PC-3 (cell line): ENCODE measurements around the gene PPCS. TPM values are rescaled to one million over a fixed set of nuclear protein-coding genes. Genes with fewer than 3 reads are reported as not detected.

Experiments
- ATAC-seq: fragments of 200-7000 bp; cut with Tn5 transposase; 2 replicates; pipeline ENCODE4 v1.9.1; 2020; ENCODE audit warnings: mild to moderate bottlenecking, moderate library complexity
- BruUV-seq: library from RNA; stranded (reverse); fragments of 400-500 nt; replicated peaks from 2 replicates; lab custom pipeline; 2021; lab: Mats Ljungman, UMichigan
- CTCF ChIA-PET: fragments of 300-600 bp; sonication (Branson Sonifier 250); formaldehyde crosslinking; loops from one replicate; lab custom pipeline; 2022; ENCODE audit warnings: antibody characterized with exemption; lab: Charles Lee
- POLR2A ChIA-PET: fragments of 300-600 bp; sonication (Branson Sonifier 250); formaldehyde crosslinking; loops from one replicate; lab custom pipeline; 2022; ENCODE audit warnings: antibody characterized with exemption; ENCODE audit not compliant: unreplicated experiment; lab: Charles Lee
- DNase-seq: peaks from one replicate; pipeline ENCODE4 v3.0.0-alpha.2; 2015
- H2AFZ ChIP-seq: fragments of 300-600 bp; sonication (generic); 2 replicates; pipeline ENCODE4 v1.6.0; 2016; ENCODE audit warnings: antibody characterized with exemption, low read length
- H3F3A ChIP-seq: fragments of 300-600 bp; sonication (generic); one replicate; pipeline ENCODE4 v1.6.0; 2017; ENCODE audit warnings: antibody characterized with exemption, low read length, control low read depth, mild to moderate bottlenecking; ENCODE audit not compliant: unreplicated experiment
- H3K27ac ChIP-seq: fragments of 300-600 bp; sonication (generic); 2 replicates; pipeline ENCODE4 v1.5.1; 2016; ENCODE audit warnings: mild to moderate bottlenecking, low read length
- H3K27me3 ChIP-seq: fragments of 300-600 bp; sonication (generic); 2 replicates; pipeline ENCODE4 v1.6.1; 2016; ENCODE audit warnings: low read length, mixed read lengths
- H3K36me3 ChIP-seq: fragments of 300-600 bp; sonication (generic); 2 replicates; pipeline ENCODE4 v1.6.1; 2016; ENCODE audit warnings: low read depth, mixed run types, low read length, mixed read lengths
- H3K4me1 ChIP-seq: fragments of 300-600 bp; sonication (generic); 2 replicates; pipeline ENCODE4 v1.5.1; 2016; ENCODE audit warnings: low read length; ENCODE audit not compliant: insufficient read depth
- H3K4me2 ChIP-seq: fragments of 300-600 bp; sonication (generic); 2 replicates; pipeline ENCODE4 v1.6.0; 2016; ENCODE audit warnings: low read length
- H3K4me3 ChIP-seq: fragments of 300-600 bp; sonication (generic); 2 replicates; pipeline ENCODE4 v1.5.1; 2016; ENCODE audit warnings: mild to moderate bottlenecking, low read length, mixed read lengths
- H3K79me2 ChIP-seq: fragments of 300-600 bp; sonication (generic); 2 replicates; pipeline ENCODE4 v1.6.1; 2017; ENCODE audit warnings: low read length, mixed read lengths
- H3K9ac ChIP-seq: fragments of 300-600 bp; sonication (generic); 2 replicates; pipeline ENCODE4 v1.6.0; 2016; ENCODE audit warnings: mild to moderate bottlenecking, low read length
- H3K9me2 ChIP-seq: fragments of 300-600 bp; sonication (generic); replicated peaks from 2 replicates; pipeline ENCODE4 v1.6.1; 2016; ENCODE audit warnings: mixed run types, low read length, mixed read lengths
- H3K9me3 ChIP-seq: fragments of 300-600 bp; sonication (generic); 2 replicates; pipeline ENCODE4 v1.6.1; 2016; ENCODE audit warnings: low read length, mixed read lengths
- H4K20me1 ChIP-seq: fragments of 300-600 bp; sonication (generic); 2 replicates; pipeline ENCODE4 v1.6.1; 2016; ENCODE audit warnings: low read length, mixed read lengths
- EZH2 ChIP-seq: fragments of 300-600 bp; sonication (generic); IDR thresholded peaks from one replicate; pipeline ENCODE4 v1.6.1; 2017; ENCODE audit warnings: antibody characterized with exemption, mild to moderate bottlenecking, low read length; ENCODE audit not compliant: unreplicated experiment
- EZH2phosphoT487 ChIP-seq: fragments of 300-600 bp; sonication (generic); IDR thresholded peaks from 2 replicates; pipeline ENCODE4 v1.6.1; 2018; ENCODE audit warnings: mild to moderate bottlenecking, antibody characterized with exemption, low read length, borderline replicate concordance
- intact Hi-C: fragments of 100-400 bp; cut with micrococcal nuclease; formaldehyde crosslinking; loops from 2 replicates; pipeline ENCODE4 v1.9.0; 2023
- total RNA-seq: library from RNA; depleted of rRNA; stranded (reverse); fragments of >200 nt; gene quantifications from 2 replicates; pipeline ENCODE4 v1.2.3, GENCODE V29; 2014
- TF ChIP-seq, protein P1 (sequence below): fragments of 300-600 bp; sonication (generic); conservative IDR thresholded peaks from 2 replicates; pipeline ENCODE4 v1.5.1; 2017; ENCODE audit warnings: antibody characterized with exemption, low read depth, mild to moderate bottlenecking, low read length

PPCS gene
- total RNA-seq, 1 experiment from 2014 or later, result 56.1 TPM

DNA sequence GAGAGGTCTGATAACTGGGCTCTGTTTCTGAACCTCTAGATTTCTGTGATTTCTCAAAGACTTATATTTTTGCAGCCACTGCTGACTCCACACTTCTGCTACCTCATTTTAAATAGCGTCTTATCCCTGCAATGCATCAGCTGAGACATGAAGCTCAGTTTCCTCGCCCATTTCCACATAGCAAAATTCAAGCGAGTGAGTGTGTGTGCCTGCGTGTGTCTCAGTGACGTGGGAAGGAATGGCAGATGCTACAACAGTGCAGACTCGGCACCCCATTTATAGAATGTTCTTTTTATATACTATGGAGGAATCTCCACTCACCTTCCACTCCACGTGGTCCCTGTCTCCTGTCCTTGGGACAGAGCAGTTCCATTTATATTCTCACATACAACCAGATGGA, 36.2 kb upstream of the PPCS start:
- Histone ChIP-seq H3K27me3 (no peaks in the 10 kb centered on the region), H3K9me2 (no peaks in the 10 kb centered on the region), H4K20me1 (no peaks in the 10 kb centered on the region), H3K27ac (no peak overlapping the region), H3K79me2 (no peaks in the 10 kb centered on the region), H3K4me1 (peaks cover 16% of the 10 kb centered on the region), H3K36me3 (no peaks in the 10 kb centered on the region), H3K4me3 (no peak overlapping the region), H2AFZ (no peak overlapping the region), H3F3A (no peaks in the 10 kb centered on the region), H3K9me3 (no peaks in the 10 kb centered on the region), H3K4me2 (no peak overlapping the region), H3K9ac (no peak overlapping the region)
- ATAC-seq, result no peak
- POLR2A ChIA-PET, result no interaction called here
- no TSS peak for BruUV-seq
- no peak for DNase-seq
- CTCF ChIA-PET, result no interaction called here
- intact Hi-C loops, result no loop called here
- no peak for TF ChIP-seq EZH2
- TF ChIP-seq EZH2phosphoT487, result no peak
- TF ChIP-seq, protein P1, sequence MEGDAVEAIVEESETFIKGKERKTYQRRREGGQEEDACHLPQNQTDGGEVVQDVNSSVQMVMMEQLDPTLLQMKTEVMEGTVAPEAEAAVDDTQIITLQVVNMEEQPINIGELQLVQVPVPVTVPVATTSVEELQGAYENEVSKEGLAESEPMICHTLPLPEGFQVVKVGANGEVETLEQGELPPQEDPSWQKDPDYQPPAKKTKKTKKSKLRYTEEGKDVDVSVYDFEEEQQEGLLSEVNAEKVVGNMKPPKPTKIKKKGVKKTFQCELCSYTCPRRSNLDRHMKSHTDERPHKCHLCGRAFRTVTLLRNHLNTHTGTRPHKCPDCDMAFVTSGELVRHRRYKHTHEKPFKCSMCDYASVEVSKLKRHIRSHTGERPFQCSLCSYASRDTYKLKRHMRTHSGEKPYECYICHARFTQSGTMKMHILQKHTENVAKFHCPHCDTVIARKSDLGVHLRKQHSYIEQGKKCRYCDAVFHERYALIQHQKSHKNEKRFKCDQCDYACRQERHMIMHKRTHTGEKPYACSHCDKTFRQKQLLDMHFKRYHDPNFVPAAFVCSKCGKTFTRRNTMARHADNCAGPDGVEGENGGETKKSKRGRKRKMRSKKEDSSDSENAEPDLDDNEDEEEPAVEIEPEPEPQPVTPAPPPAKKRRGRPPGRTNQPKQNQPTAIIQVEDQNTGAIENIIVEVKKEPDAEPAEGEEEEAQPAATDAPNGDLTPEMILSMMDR, result no peak

DNA sequence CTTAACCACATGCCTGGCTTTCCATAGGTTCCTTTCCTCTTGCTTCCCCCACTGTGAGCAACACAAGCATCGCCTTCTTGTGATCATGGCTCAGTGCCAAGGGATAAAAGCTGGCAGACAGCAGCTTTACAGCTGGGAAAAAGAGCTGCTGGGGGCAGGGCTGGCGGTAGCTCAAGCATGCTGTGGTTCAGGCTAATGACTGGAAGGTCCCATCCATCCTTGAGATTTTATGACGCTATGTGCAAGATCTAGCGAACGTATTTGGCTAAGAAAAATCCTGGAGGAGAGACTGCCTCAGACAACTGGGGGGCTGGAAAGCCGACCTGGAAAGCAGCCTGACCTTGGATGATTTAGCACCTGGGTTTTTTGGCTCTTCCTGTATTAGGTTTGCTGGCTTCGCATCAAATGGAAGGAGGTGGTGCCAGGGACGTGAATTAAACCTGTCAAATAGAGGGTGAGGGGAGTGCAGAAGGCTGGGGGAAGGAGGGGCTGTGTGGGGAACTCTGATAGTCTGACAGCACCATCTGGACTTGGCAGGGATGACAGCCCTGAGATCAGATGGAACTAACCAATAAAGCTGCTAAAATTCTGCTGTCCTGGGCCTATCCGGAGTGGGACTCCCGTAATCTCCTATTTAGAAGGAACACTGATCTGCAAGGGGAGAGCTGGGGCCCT, 35.3 kb upstream of the PPCS start:
- Histone ChIP-seq H3K9me3 (no peaks in the 10 kb centered on the region), H3K27ac (no peak overlapping the region), H2AFZ (no peak overlapping the region), H4K20me1 (no peaks in the 10 kb centered on the region), H3K9me2 (no peaks in the 10 kb centered on the region), H3K4me2 (no peak overlapping the region), H3K9ac (no peak overlapping the region), H3K4me1 (peaks cover 16% of the 10 kb centered on the region), H3K4me3 (no peak overlapping the region), H3K36me3 (no peaks in the 10 kb centered on the region), H3F3A (no peaks in the 10 kb centered on the region), H3K27me3 (no peaks in the 10 kb centered on the region), H3K79me2 (no peaks in the 10 kb centered on the region)
- peak; percentile 41 for DNase-seq
- POLR2A ChIA-PET, result no interaction called here
- intact Hi-C loops, result no loop called here
- CTCF ChIA-PET, result no interaction called here
- ATAC-seq, result peak; percentile 33; the same call in 1 of the 2 replicates
- TF ChIP-seq EZH2, result no peak
- no peak for TF ChIP-seq EZH2phosphoT487
- TF ChIP-seq, protein P1, result no peak
- no TSS peak for BruUV-seq

DNA sequence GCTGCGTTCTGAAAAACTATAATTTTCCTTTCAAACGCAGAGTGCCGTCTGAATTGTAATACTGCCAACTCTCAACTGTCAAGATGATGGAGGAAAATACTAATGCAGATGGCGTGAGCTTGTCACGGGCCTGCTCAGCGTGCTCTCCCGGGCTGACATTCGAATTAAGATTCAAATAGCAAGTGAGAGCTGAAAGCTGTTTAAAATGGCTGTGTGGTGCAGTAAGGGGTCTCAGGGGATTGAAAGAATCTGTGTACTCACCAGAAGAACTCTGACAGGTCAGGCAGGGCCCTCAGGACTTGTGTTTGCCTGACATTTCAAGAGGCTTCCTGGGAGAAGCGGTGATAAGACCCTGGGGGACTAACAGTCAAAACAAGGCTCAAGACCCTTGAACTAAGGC, 33.6 kb upstream of the PPCS start:
- H3K27ac ChIP-seq, result no peak overlapping the region
- H3K4me1 ChIP-seq, result peaks cover 29% of the 10 kb centered on the region
- H3K4me3 ChIP-seq, result no peak overlapping the region
- ChIA-PET POLR2A (no interaction called here), CTCF (no interaction called here)
- no peaks in the 10 kb centered on the region for H3K27me3 ChIP-seq
- intact Hi-C loops, result no loop called here
- TF ChIP-seq EZH2phosphoT487, result no peak
- TF ChIP-seq EZH2, result no peak
- TF ChIP-seq, protein P1, result no peak
- no peaks in the 10 kb centered on the region for H3K9me3 ChIP-seq
- no TSS peak for BruUV-seq
- no peaks in the 10 kb centered on the region for H3K79me2 ChIP-seq
- DNase-seq, result no peak
- H3F3A ChIP-seq, result no peaks in the 10 kb centered on the region
- no peak for ATAC-seq
- H3K9me2 ChIP-seq, result no peaks in the 10 kb centered on the region
- no peaks in the 10 kb centered on the region for H3K36me3 ChIP-seq
- no peak overlapping the region for H2AFZ ChIP-seq
- no peak overlapping the region for H3K9ac ChIP-seq
- no peak overlapping the region for H3K4me2 ChIP-seq
- H4K20me1 ChIP-seq, result no peaks in the 10 kb centered on the region
